K562 (cell line): ENCODE results near the gene GBP6. TPM values are rescaled to one million over a fixed set of nuclear protein-coding genes. Genes with fewer than 3 reads are reported as not detected.

Source experiments
- ATAC-seq: fragments of 200-7000 bp; cut with Tn5 transposase; 3 replicates; pipeline ENCODE4 v1.9.1; 2020; ENCODE audit warnings: moderate library complexity
- BruUV-seq: library from RNA; stranded (reverse); fragments of 400-500 nt; replicated peaks from 2 replicates; lab custom pipeline; 2021; lab: Mats Ljungman, UMichigan
- CTCF ChIA-PET: fragments of 300-600 bp; formaldehyde crosslinking; extraction: SDS; loops from one replicate; lab custom pipeline; 2021; ENCODE audit warnings: low intra/inter-chr PET ratio; lab: Yijun Ruan, JAX
- POLR2A ChIA-PET: fragments of 300-600, 350-650 bp; sonication (Branson Sonifier 250); formaldehyde crosslinking; extraction: SDS; loops from one replicate; lab custom pipeline; 2021; ENCODE audit warnings: antibody characterized with exemption, inconsistent platforms; lab: Yijun Ruan, JAX
- DNase-seq, 4 experiments: peaks; one replicate each; pipeline versions ENCODE4 v3.0.0 to v3.0.0-alpha.2; 2011 to 2018; ENCODE audit warnings: low spot score in 3 of 4, mixed read lengths in 3 of 4; ENCODE audit errors: extremely low read depth in 1 of 4
- FAIRE-seq: peaks from 2 replicates; lab custom pipeline; 2011; peaks lifted over from hg19 to GRCh38; lab: Jason Lieb, UNC
- H2AFZ ChIP-seq: 2 replicates; pipeline ENCODE4 v1.6.0; 2011; ENCODE audit warnings: low read depth, low read length, control low read depth, inconsistent platforms
- H3K27ac ChIP-seq: fragments of 200-600 bp; 3 replicates; pipeline ENCODE4 v1.8.0; 2011; ENCODE audit warnings: low read depth, mild to moderate bottlenecking, control low read depth, inconsistent platforms, low read length, moderate library complexity, mixed read lengths; ENCODE audit errors: extremely low read depth
- H3K27me3 ChIP-seq, 2 experiments: fragments of 300-600 bp in 1 of 2; 2 replicates in 1 of 2; 3 replicates in 1 of 2; pipeline versions ENCODE4 v1.6.0 to v1.8.0; 2011; ENCODE audit warnings: inconsistent platforms in 2 of 2, low read length in 2 of 2, mild to moderate bottlenecking in 1 of 2, mixed read lengths in 1 of 2, moderate library complexity in 1 of 2; ENCODE audit not compliant: control insufficient read depth in 2 of 2, insufficient read depth in 2 of 2
- H3K36me3 ChIP-seq: fragments of 300-600 bp; 3 replicates; pipeline ENCODE4 v1.8.0; 2011; ENCODE audit warnings: mild to moderate bottlenecking, low read length, inconsistent platforms; ENCODE audit not compliant: control insufficient read depth, insufficient read depth
- H3K4me1 ChIP-seq, 2 experiments: fragments of 200-600 bp in 1 of 2; replicated peaks in 1 of 2; 2 replicates in 1 of 2; 3 replicates in 1 of 2; pipeline versions ENCODE4 v1.5.1 to v1.8.0; 2011; ENCODE audit warnings: inconsistent platforms in 2 of 2, low read length in 2 of 2, mild to moderate bottlenecking in 1 of 2, mixed read lengths in 1 of 2, moderate library complexity in 1 of 2; ENCODE audit not compliant: control insufficient read depth in 2 of 2, insufficient read depth in 2 of 2
- H3K4me2 ChIP-seq: 2 replicates; pipeline ENCODE4 v1.6.1; 2011; ENCODE audit warnings: low read length, control low read depth, inconsistent platforms, mixed read lengths; ENCODE audit not compliant: insufficient read depth
- H3K4me3 ChIP-seq: fragments of 200-600 bp; sonication (generic), shearing (Covaris generic); 2 replicates; pipeline ENCODE4 v1.5.1; 2016; ENCODE audit warnings: control low read depth, inconsistent platforms
- H3K79me2 ChIP-seq: fragments of 200-600 bp; 3 replicates; pipeline ENCODE4 v1.8.0; 2011; ENCODE audit warnings: low read length, inconsistent platforms; ENCODE audit not compliant: control insufficient read depth, insufficient read depth
- H3K9ac ChIP-seq, 2 experiments: 2 replicates each; pipeline versions ENCODE4 v1.6.0 to v1.6.1; 2011; ENCODE audit warnings: low read depth in 2 of 2, low read length in 2 of 2, control low read depth in 1 of 2, inconsistent platforms in 1 of 2, mild to moderate bottlenecking in 1 of 2, mixed read lengths in 1 of 2; ENCODE audit not compliant: insufficient read depth in 1 of 2
- H3K9me1 ChIP-seq: one replicate; pipeline ENCODE4 v1.6.0; 2011; ENCODE audit warnings: inconsistent platforms, mild to moderate bottlenecking, low read length, moderate library complexity; ENCODE audit not compliant: control insufficient read depth, insufficient read depth
- H3K9me3 ChIP-seq: replicated peaks from 2 replicates; pipeline ENCODE4 v1.5.1; 2011; ENCODE audit warnings: low read depth, low read length, inconsistent platforms; ENCODE audit not compliant: control insufficient read depth, insufficient read depth
- H4K20me1 ChIP-seq: replicated peaks from 2 replicates; pipeline ENCODE4 v1.6.1; 2011; ENCODE audit warnings: low read length, inconsistent platforms, mixed read lengths; ENCODE audit not compliant: control insufficient read depth, insufficient read depth
- COPS2 ChIP-seq: fragments of 450-650 bp; conservative IDR thresholded peaks from 2 replicates; pipeline ENCODE4 v1.6.1; 2016; ENCODE audit warnings: mild to moderate bottlenecking, moderate library complexity
- EGR1 ChIP-seq: fragments of 450-650 bp; conservative IDR thresholded peaks from 2 replicates; pipeline ENCODE4 v1.6.1; 2017; ENCODE audit warnings: mild to moderate bottlenecking
- HDAC6 ChIP-seq: IDR thresholded peaks from 2 replicates; pipeline ENCODE4 v1.6.1; 2012; ENCODE audit warnings: low read depth, mild to moderate bottlenecking, control low read depth, inconsistent platforms, low read length, moderate library complexity
- KLF13 ChIP-seq: fragments of 450-650 bp; IDR thresholded peaks from 2 replicates; pipeline ENCODE4 v1.6.1; 2016; ENCODE audit warnings: missing genetic modification characterization, low read depth, mild to moderate bottlenecking, missing compliant biosample characterization, moderate library complexity, borderline replicate concordance
- PRMT5 ChIP-seq: sonication (generic); formaldehyde crosslinking; IDR thresholded peaks from 2 replicates; pipeline ENCODE4 v1.5.0; 2020; ENCODE audit warnings: missing genetic modification reagents
- PTRF ChIP-seq: fragments of 450-650 bp; IDR thresholded peaks from 2 replicates; pipeline ENCODE4 v1.6.1; 2016; ENCODE audit warnings: mild to moderate bottlenecking, missing genetic modification characterization, missing compliant biosample characterization
- RFX5 ChIP-seq: IDR thresholded peaks from 2 replicates; pipeline ENCODE4 v1.6.1; 2011; ENCODE audit warnings: low read depth, mild to moderate bottlenecking, improper control_type of control experiment, low read length
- SMARCA4 ChIP-seq: fragments of 450-650 bp; IDR thresholded peaks from 2 replicates; pipeline ENCODE4 v1.6.1; 2016
- YBX1 ChIP-seq: fragments of 450-650 bp; IDR thresholded peaks from 2 replicates; pipeline ENCODE4 v1.7.1; 2016; ENCODE audit warnings: mild to moderate bottlenecking
- ZFX ChIP-seq: sonication (generic); formaldehyde crosslinking; IDR thresholded peaks from 2 replicates; pipeline ENCODE4 v1.8.0; 2022; ENCODE audit warnings: mild to moderate bottlenecking, missing genetic modification reagents, moderate library complexity
- ZNF133 ChIP-seq: fragments of 250-450 bp; sonication (Bioruptor Pico); IDR thresholded peaks from 2 replicates; pipeline ENCODE4 v1.4.0; 2020; ENCODE audit warnings: mild to moderate bottlenecking
- ZZZ3 ChIP-seq: fragments of 450-650 bp; IDR thresholded peaks from 2 replicates; pipeline ENCODE4 v1.6.1; 2016; ENCODE audit warnings: antibody characterized with exemption, mild to moderate bottlenecking, moderate library complexity
- WGBS: fragments of 100-300 bp; shearing (Covaris generic); methylation state at CpG from one replicate; pipeline ENCODE4 v1.1.6; 2016; ENCODE audit warnings: low coverage, mixed read lengths; ENCODE audit not compliant: insufficient coverage; ENCODE audit errors: missing lambda C conversion rate; 5-methylcytosine and 5-hydroxymethylcytosine counted together
- in situ Hi-C: fragments of 300-500 bp; cut with MboI; formaldehyde crosslinking; loops from 4 replicates; pipeline ENCODE4 v1.15.0; 2018; ENCODE audit warnings: inconsistent platforms, mixed read lengths
- intact Hi-C: fragments of 100-400 bp; cut with micrococcal nuclease; formaldehyde crosslinking; loops from 2 replicates; pipeline ENCODE4 v1.14.2; 2022
- polyA plus RNA-seq, 8 experiments: library from polyadenylated mRNA; depleted of rRNA in 4 of 8; stranded (reverse) in 5 of 8; unstranded in 3 of 8; fragments of >200 nt; fragmentation: Nextera tagmentation in 2 of 8; fragmentation: Illumina TruSeq in 1 of 8; extraction: Ambion mirVana in 2 of 8; extraction: Trizol in 1 of 8; gene quantifications; 2 replicates each; pipeline versions ENCODE4 v1.2.1 to v1.2.3, GENCODE V29; 2011 to 2014; ENCODE audit warnings: inconsistent platforms in 1 of 8, missing spikeins in 1 of 8
- total RNA-seq, 7 experiments: library from RNA; depleted of rRNA in 6 of 7; stranded (reverse); fragments of >200 nt in 6 of 7; fragmentation: Illumina TruSeq in 2 of 7; extraction: Trizol in 2 of 7; gene quantifications; 2 replicates each; pipeline versions ENCODE4 v1.2.1 to v1.2.3, GENCODE V29; 2011 to 2021; ENCODE audit warnings: low replicate concordance in 1 of 7
- TF ChIP-seq, protein P1 (sequence below), 2 experiments: IDR thresholded peaks; 2 replicates each; pipeline ENCODE4 v1.6.1; 2012; ENCODE audit warnings: improper control_type of control experiment in 2 of 2, low read depth in 2 of 2, low read length in 2 of 2, borderline replicate concordance in 1 of 2
- TF ChIP-seq, protein P2 (sequence below), 2 experiments: fragments of 450-650 bp in 1 of 2; IDR thresholded peaks; 2 replicates each; pipeline ENCODE4 v1.6.1; 2011 to 2017; ENCODE audit warnings: low read depth in 2 of 2, antibody characterized with exemption in 1 of 2, borderline replicate concordance in 1 of 2, low read length in 1 of 2, mild to moderate bottlenecking in 1 of 2, mixed read lengths in 1 of 2; ENCODE audit not compliant: control insufficient read depth in 1 of 2
- TF ChIP-seq, protein P3 (sequence below): sonication (generic); formaldehyde crosslinking; IDR thresholded peaks from 2 replicates; pipeline ENCODE4 v1.8.0; 2023; ENCODE audit warnings: mild to moderate bottlenecking, missing genetic modification reagents
- TF ChIP-seq, protein P4 (sequence below): fragments of 450-650 bp; IDR thresholded peaks from 2 replicates; pipeline ENCODE4 v1.6.1; 2016; ENCODE audit warnings: low read depth, mild to moderate bottlenecking, moderate library complexity

Gene GBP6
- total and polyA plus RNA-seq, 9 of the 15 experiments (the other 6 are each of a cell fraction or from before 2014, with no cell fraction given), result not detected

DNA sequence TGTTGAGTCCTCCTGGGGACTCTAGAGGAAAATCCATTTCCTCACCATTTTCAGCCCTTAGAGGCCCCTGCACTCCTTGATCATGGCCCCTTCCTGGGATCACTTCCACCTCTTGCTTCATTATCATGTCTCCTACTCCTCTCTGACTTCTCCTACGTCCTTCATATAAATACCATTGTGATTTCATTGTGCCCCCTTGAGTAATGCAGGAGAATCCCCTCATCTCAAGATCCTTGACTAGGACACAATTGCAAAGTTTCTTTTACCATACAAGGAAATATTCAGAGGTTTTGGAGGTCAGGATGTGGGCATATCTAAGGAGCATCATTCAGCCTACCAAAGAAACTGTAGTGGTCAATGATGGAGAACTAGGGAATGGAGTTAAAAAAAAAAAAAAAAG, 8.8 kb upstream of the GBP6 start:
- Histone ChIP-seq H3K9me3 (no peaks in the 10 kb centered on the region), H4K20me1 (no peaks in the 10 kb centered on the region), H2AFZ (no peak overlapping the region), H3K36me3 (no peaks in the 10 kb centered on the region), H3K79me2 (no peaks in the 10 kb centered on the region), H3K4me2 (no peak overlapping the region), H3K27ac (no peak overlapping the region), H3K4me3 (no peak overlapping the region), H3K27me3 (no peaks in the 10 kb centered on the region), H3K9me1 (no peaks in the 10 kb centered on the region), H3K4me1 (no peaks in the 10 kb centered on the region), H3K9ac (no peak overlapping the region)
- in situ Hi-C loops, result no loop called here
- BruUV-seq, result no TSS peak
- intact Hi-C loops, result loop anchor here (10.0 kb wide), 2 partner anchors 100 to 160 kb away; partner anchors contain the start of gene GBP4
- 0% methylated on average over 1 of the region's 1 CpG for WGBS
- no peak for ATAC-seq
- TF ChIP-seq EGR1 (no peak), PRMT5 (CRISPR knock-in tag) (no peak), ZFX (CRISPR knock-in tag) (no peak), KLF13 (tag) (no peak), PTRF (tag) (no peak), HDAC6 (no peak), ZNF133 (CRISPR knock-in tag) (no peak), SMARCA4 (no peak), COPS2 (no peak), YBX1 (no peak), RFX5 (no peak), ZZZ3 (no peak)
- TF ChIP-seq, protein P1, sequence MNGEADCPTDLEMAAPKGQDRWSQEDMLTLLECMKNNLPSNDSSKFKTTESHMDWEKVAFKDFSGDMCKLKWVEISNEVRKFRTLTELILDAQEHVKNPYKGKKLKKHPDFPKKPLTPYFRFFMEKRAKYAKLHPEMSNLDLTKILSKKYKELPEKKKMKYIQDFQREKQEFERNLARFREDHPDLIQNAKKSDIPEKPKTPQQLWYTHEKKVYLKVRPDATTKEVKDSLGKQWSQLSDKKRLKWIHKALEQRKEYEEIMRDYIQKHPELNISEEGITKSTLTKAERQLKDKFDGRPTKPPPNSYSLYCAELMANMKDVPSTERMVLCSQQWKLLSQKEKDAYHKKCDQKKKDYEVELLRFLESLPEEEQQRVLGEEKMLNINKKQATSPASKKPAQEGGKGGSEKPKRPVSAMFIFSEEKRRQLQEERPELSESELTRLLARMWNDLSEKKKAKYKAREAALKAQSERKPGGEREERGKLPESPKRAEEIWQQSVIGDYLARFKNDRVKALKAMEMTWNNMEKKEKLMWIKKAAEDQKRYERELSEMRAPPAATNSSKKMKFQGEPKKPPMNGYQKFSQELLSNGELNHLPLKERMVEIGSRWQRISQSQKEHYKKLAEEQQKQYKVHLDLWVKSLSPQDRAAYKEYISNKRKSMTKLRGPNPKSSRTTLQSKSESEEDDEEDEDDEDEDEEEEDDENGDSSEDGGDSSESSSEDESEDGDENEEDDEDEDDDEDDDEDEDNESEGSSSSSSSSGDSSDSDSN (IDR thresholded peaks at IDR 0.05; ENCODE audit: borderline replicate concordance in 1 of 2, low read depth in 2 of 2, low read length in 2 of 2), result no peak
- TF ChIP-seq, protein P2, sequence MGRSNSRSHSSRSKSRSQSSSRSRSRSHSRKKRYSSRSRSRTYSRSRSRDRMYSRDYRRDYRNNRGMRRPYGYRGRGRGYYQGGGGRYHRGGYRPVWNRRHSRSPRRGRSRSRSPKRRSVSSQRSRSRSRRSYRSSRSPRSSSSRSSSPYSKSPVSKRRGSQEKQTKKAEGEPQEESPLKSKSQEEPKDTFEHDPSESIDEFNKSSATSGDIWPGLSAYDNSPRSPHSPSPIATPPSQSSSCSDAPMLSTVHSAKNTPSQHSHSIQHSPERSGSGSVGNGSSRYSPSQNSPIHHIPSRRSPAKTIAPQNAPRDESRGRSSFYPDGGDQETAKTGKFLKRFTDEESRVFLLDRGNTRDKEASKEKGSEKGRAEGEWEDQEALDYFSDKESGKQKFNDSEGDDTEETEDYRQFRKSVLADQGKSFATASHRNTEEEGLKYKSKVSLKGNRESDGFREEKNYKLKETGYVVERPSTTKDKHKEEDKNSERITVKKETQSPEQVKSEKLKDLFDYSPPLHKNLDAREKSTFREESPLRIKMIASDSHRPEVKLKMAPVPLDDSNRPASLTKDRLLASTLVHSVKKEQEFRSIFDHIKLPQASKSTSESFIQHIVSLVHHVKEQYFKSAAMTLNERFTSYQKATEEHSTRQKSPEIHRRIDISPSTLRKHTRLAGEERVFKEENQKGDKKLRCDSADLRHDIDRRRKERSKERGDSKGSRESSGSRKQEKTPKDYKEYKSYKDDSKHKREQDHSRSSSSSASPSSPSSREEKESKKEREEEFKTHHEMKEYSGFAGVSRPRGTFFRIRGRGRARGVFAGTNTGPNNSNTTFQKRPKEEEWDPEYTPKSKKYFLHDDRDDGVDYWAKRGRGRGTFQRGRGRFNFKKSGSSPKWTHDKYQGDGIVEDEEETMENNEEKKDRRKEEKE (IDR thresholded peaks at IDR 0.05; ENCODE audit: borderline replicate concordance in 1 of 2, control insufficient read depth in 1 of 2, low read depth in 2 of 2, low read length in 1 of 2), result no peak
- TF ChIP-seq, protein P3, sequence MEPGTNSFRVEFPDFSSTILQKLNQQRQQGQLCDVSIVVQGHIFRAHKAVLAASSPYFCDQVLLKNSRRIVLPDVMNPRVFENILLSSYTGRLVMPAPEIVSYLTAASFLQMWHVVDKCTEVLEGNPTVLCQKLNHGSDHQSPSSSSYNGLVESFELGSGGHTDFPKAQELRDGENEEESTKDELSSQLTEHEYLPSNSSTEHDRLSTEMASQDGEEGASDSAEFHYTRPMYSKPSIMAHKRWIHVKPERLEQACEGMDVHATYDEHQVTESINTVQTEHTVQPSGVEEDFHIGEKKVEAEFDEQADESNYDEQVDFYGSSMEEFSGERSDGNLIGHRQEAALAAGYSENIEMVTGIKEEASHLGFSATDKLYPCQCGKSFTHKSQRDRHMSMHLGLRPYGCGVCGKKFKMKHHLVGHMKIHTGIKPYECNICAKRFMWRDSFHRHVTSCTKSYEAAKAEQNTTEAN (CRISPR knock-in tag), result no peak
- TF ChIP-seq, protein P4, sequence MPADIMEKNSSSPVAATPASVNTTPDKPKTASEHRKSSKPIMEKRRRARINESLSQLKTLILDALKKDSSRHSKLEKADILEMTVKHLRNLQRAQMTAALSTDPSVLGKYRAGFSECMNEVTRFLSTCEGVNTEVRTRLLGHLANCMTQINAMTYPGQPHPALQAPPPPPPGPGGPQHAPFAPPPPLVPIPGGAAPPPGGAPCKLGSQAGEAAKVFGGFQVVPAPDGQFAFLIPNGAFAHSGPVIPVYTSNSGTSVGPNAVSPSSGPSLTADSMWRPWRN, result no peak
- FAIRE-seq, result no peak
- no peak for DNase-seq
- ChIA-PET CTCF (no interaction called here), POLR2A (interaction anchor here (0.7 kb wide), 1 partner anchor 246 kb away, joined by 3 read pairs; no protein-coding TSS in a partner anchor)
